HG03565 (cell line): ENCODE data around the gene NCL.
"Not testable (repeated sequence)": the region's sequence is repeated elsewhere in the genome, so short reads cannot be mapped to it uniquely, and the experiment has no call there.

Source experiments
- ATAC-seq: cut with Tn5 transposase; IDR thresholded peaks from one replicate; pipeline ENCODE4 v1.9.1; 2021; ENCODE audit warnings: mild to moderate bottlenecking, moderate library complexity; ENCODE audit not compliant: unreplicated experiment

The NCL gene

GRCh38 chr2:231467613-231468530 lies 3.6 kb upstream of the NCL start:
- ATAC-seq: no peak

- no peak for ATAC-seq
These were observed 2.8 kb upstream of the NCL start for GRCh38 chr2:231467016-231467545.

GRCh38 chr2:231464576-231465540 lies 574 bp upstream of the NCL start:
- no peak for ATAC-seq

GRCh38 chr2:231462729-231463465 lies 1.4 kb downstream of the NCL start:
- ATAC-seq: no peak

- no peak for ATAC-seq
These were observed 2.7 kb downstream of the NCL start for GRCh38 chr2:231461516-231461971.

- not testable (repeated sequence) for ATAC-seq
These were observed 3.4 kb downstream of the NCL start for GRCh38 chr2:231460841-231461240.

GRCh38 chr2:231460073-231460835 lies 4.0 kb downstream of the NCL start:
- no peak for ATAC-seq

- no peak for ATAC-seq
These were observed 5.9 kb downstream of the NCL start for GRCh38 chr2:231458368-231458767.

GRCh38 chr2:231457101-231457500 lies 7.2 kb downstream of the NCL start:
- ATAC-seq: no peak

- ATAC-seq: no peak
These were observed 7.8 kb downstream of the NCL start for GRCh38 chr2:231456295-231457004.

GRCh38 chr2:231455890-231456289 lies 8.4 kb downstream of the NCL start:
- ATAC-seq: no peak

- no peak for ATAC-seq
These were observed 9.1 kb downstream of the NCL start for GRCh38 chr2:231455222-231455621.

GRCh38 chr2:231454361-231454791 lies 9.9 kb downstream of the NCL start:
- ATAC-seq: no peak

GRCh38 chr2:231452799-231453508 lies 11.3 kb downstream of the NCL start:
- no peak for ATAC-seq

- no peak for ATAC-seq
These were observed 13.7 kb downstream of the NCL start for GRCh38 chr2:231450548-231450989.

- no peak for ATAC-seq
These were observed 14.7 kb downstream of the NCL start for GRCh38 chr2:231449503-231450054.

GRCh38 chr2:231436957-231437356 lies 27.3 kb downstream of the NCL start:
- ATAC-seq: no peak

- no peak for ATAC-seq
These were observed 30.3 kb downstream of the NCL start for GRCh38 chr2:231433990-231434389.
